Activated CD8-positive, alpha-beta memory T cell treated with anti-CD3 and anti-CD28 coated beads for 1 hour (primary cell): ENCODE measurements around the gene FAM107B.
"Not testable (repeated sequence)": the region's sequence is repeated elsewhere in the genome, so short reads cannot be mapped to it uniquely, and the experiment has no call there.

ENCODE experiments used
- DNase-seq, 2 donors: peaks; one replicate each; pipeline ENCODE4 v3.0.0-alpha.2; 2020; ENCODE audit warnings: low read depth in 1 of 2; ENCODE audit errors: extremely low read depth in 1 of 2

The FAM107B gene

GRCh38 chr10:14737808-14738545 is 36.7 kb downstream of the FAM107B start:
- no peak for DNase-seq

DNA sequence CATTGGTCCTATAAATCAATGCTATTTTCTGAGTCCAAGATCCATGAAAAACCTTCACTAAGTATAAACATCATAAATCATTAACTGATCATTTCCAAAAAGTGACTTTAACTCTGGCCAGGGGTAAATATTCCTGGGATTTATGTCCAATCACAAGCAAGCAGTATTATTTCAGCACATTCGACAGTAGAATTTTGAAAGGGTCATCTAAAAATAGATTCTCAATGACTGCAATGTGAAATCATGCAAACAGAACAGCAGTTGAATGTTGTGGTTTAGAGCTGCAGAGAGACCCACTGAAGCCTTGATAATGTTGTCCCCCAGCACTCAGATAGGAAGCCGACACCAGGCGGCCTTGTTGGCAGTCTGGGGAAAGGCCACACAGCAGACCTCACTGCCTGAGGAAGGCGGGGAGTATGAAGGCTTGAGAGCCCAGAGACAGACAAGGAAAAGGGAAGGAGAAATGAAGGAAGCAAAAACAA is 38.1 kb downstream of the FAM107B start:
- DNase-seq = no peak

GRCh38 chr10:14736043-14736442 is 38.7 kb downstream of the FAM107B start:
- DNase-seq = no peak

GRCh38 chr10:14731875-14732512 is 42.7 kb downstream of the FAM107B start:
- no peak for DNase-seq

DNA sequence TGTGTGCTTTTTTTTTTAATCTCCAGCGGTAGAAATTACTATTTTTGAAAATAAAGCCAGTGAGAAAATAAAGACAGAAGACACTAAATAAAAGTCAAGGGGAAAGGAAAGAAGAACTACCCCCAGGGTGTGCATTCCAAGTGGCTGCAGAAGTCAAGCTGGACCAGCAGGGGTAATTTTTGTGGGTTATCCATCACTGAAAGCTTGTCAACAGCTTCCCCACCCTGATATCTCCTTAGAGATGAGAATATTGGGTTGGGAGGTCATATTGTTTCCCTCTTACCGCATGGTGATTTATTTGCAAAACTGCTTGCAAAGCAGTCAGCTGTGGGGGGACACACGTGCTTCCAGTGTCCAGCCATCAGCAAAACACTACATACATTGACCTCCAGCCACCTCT is 46.4 kb downstream of the FAM107B start:
- DNase-seq = no peak

GRCh38 chr10:14727924-14728323 is 46.8 kb downstream of the FAM107B start:
- no peak for DNase-seq

GRCh38 chr10:14727465-14727864 is 47.2 kb downstream of the FAM107B start:
- no peak for DNase-seq

DNA sequence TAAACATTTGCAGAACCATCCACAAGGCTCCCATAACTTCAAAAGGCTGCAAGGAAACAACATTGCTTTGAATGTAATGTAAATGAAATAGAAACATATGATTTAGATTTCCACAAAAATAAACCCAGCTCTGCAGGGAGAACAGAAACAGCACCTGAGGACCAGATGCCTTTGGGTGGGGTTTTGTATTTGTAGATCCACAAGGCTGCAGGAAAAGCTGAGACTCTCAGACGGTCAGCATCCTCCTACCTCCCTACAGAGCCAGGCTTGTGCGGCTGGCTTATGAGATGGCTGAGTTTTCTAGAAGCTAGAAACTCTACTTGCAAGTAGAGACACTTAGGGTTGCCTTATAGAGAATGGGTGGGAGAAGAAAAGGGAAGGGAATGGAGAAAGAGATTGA is 49.8 kb downstream of the FAM107B start:
- DNase-seq = no peak

GRCh38 chr10:14723052-14723689 is 51.5 kb downstream of the FAM107B start:
- no peak for DNase-seq

GRCh38 chr10:14717552-14717951 is 57.1 kb downstream of the FAM107B start:
- no peak for DNase-seq

GRCh38 chr10:14712991-14713424 is 61.7 kb downstream of the FAM107B start:
- DNase-seq = no peak

DNA sequence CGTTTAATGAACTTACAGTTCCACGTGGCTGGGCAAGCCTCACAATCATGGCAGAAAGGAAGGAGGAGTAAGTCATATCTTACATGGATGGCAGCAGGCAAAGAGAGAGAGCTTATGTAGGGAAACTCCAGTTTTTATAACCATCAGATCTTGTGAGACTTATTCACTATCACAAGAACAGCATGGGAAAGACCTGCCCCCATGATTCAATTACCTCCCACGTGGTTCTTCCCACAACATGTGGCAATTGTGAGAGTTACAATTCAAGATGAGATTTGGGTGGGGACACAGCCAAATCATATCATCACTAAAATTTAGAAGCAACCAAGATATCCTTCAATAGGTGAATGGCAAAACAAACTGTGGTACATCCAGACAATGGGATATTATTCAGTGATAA is 65.4 kb downstream of the FAM107B start:
- not testable (repeated sequence) for DNase-seq

GRCh38 chr10:14707481-14707880 is 67.2 kb downstream of the FAM107B start:
- no peak for DNase-seq

GRCh38 chr10:14705548-14706230 is 69.0 kb downstream of the FAM107B start:
- no peak for DNase-seq

- no peak for DNase-seq
Observed at GRCh38 chr10:14703631-14704001, 71.1 kb downstream of the FAM107B start.

GRCh38 chr10:14701466-14701865 is 73.2 kb downstream of the FAM107B start:
- no peak for DNase-seq

GRCh38 chr10:14700546-14700945 is 74.2 kb downstream of the FAM107B start:
- DNase-seq = no peak

- DNase-seq = no peak
Observed at GRCh38 chr10:14699482-14699881, 75.2 kb downstream of the FAM107B start.

DNA sequence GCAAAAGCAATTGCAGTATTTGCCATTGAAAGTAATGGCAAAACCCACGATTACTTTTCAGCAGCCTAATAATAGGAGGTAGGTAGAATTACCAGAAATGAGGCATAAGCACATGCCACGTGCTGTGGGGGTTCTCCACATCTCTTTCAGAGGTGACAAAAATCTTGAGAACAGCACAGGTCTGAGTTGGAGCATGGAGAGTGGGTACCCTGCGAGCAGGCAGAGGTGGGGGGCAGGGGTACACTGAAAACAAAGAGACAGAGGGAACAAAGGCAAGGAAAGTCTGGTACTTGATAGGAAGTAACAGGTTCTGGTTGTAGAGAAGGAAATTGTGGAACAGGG is 75.9 kb downstream of the FAM107B start:
- no peak for DNase-seq

DNA sequence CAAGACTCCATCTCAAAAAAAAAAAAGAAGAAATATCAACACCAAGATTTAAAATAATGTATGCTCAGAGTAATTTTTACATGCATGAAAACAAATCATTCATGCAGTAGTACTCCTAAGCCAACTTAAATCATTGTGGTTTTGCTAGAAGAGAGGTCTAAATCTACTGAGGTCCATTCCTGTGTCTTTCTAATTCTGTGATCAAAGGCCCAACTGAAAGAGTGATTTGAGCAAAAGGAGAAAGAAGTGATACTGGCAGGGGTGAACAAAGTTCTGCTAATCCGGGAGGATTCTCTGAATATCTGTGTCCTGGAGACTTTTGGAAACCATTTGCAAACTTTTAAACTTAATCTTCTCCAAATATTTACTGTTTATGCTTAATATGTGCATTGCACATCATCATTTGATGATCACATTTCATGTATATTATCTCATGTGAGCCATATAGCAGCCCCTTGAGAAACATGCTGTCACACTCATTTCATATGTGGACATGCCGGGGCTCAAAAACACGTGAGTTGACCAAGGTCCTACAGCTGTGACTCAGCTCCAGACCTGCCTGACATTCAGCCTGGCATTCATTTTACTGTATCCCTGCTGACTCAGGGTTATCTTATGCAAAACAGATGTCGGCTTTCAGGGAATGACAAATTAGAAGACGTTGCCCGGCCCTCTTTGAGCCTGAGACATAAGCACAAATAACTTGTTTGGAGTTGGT is 76.4 kb downstream of the FAM107B start:
- DNase-seq = no peak

- no peak for DNase-seq
Observed at GRCh38 chr10:14697281-14697680, 77.4 kb downstream of the FAM107B start.
